SU-DHL-6 (cell line): ENCODE measurements around the gene MTHFSD.

Experiments used
- H2AFZ ChIP-seq: fragments of 200-600 bp; sonication (generic); 2 replicates; pipeline ENCODE4 v1.6.1; 2014; ENCODE audit warnings: low read depth, mild to moderate bottlenecking, moderate library complexity, mixed read lengths, antibody characterized with exemption, low read length; ENCODE audit not compliant: severe bottlenecking
- H3F3A ChIP-seq: fragments of 200-600 bp; shearing (Covaris generic); 2 replicates; pipeline ENCODE4 v1.6.0; 2016; ENCODE audit warnings: antibody characterized with exemption, mild to moderate bottlenecking; ENCODE audit not compliant: insufficient read depth
- H3K27ac ChIP-seq: fragments of 200-600 bp; sonication (generic); 2 replicates; pipeline ENCODE4 v1.5.1; 2016; ENCODE audit warnings: low read depth, mild to moderate bottlenecking, low read length, moderate library complexity, mixed read lengths
- H3K27me3 ChIP-seq: fragments of 200-600 bp; sonication (generic), shearing (Covaris generic); 2 replicates; pipeline ENCODE4 v1.6.0; 2014; ENCODE audit warnings: mild to moderate bottlenecking, low read length
- H3K36me3 ChIP-seq: fragments of 200-600 bp; sonication (generic); 2 replicates; pipeline ENCODE4 v1.6.1; 2014; ENCODE audit warnings: mild to moderate bottlenecking, low read length, mixed read lengths
- H3K4me2 ChIP-seq: fragments of 300-600, 200-600 bp; shearing (Covaris generic), sonication (generic); 2 replicates; pipeline ENCODE4 v1.6.0; 2014; ENCODE audit warnings: low read length, low read depth, mild to moderate bottlenecking; ENCODE audit not compliant: poor library complexity, severe bottlenecking
- H3K4me3 ChIP-seq: fragments of 200-600 bp; sonication (generic); 2 replicates; pipeline ENCODE4 v1.5.1; 2014; ENCODE audit warnings: antibody characterized with exemption, low read length, mild to moderate bottlenecking, mixed read lengths; ENCODE audit not compliant: insufficient read depth, poor library complexity, severe bottlenecking
- H3K79me2 ChIP-seq: fragments of 200-600 bp; sonication (generic); 2 replicates; pipeline ENCODE4 v1.6.1; 2014; ENCODE audit warnings: mild to moderate bottlenecking, low read length, moderate library complexity; ENCODE audit not compliant: insufficient read depth
- H3K9ac ChIP-seq: fragments of 200-600 bp; sonication (generic); 2 replicates; pipeline ENCODE4 v1.7.0; 2014; ENCODE audit warnings: mild to moderate bottlenecking, low read length
- H3K9me2 ChIP-seq: fragments of 200-600 bp; sonication (generic); replicated peaks from 2 replicates; pipeline ENCODE4 v1.6.1; 2014; ENCODE audit warnings: low read length; ENCODE audit not compliant: insufficient read depth
- H3K9me3 ChIP-seq: fragments of 200-600 bp; sonication (generic); 2 replicates; pipeline ENCODE4 v1.6.1; 2014; ENCODE audit warnings: low read length, mixed read lengths; ENCODE audit not compliant: insufficient read depth
- H4K20me1 ChIP-seq: fragments of 200-600 bp; sonication (generic); 2 replicates; pipeline ENCODE4 v1.6.1; 2014; ENCODE audit warnings: low read depth, mild to moderate bottlenecking, antibody characterized with exemption, low read length, moderate library complexity, mixed read lengths
- CTCF ChIP-seq: fragments of 200-600 bp; sonication (generic); IDR thresholded peaks from one replicate; pipeline ENCODE4 v1.5.1; 2017; ENCODE audit warnings: antibody characterized with exemption, mild to moderate bottlenecking, low read length, moderate library complexity; ENCODE audit not compliant: insufficient read depth, poor library complexity, severe bottlenecking
- EZH2phosphoT487 ChIP-seq: fragments of 200-600 bp; sonication (generic), shearing (Covaris generic); conservative IDR thresholded peaks from 2 replicates; pipeline ENCODE4 v1.6.1; 2018; ENCODE audit warnings: mild to moderate bottlenecking, antibody characterized with exemption, low read length, moderate library complexity, mixed read lengths

MTHFSD gene

GRCh38 chr16:86571530-86571915 lies 16.5 kb upstream of the MTHFSD start:
- H3K36me3 ChIP-seq, result no peaks in the 10 kb centered on the region
- H3K27ac ChIP-seq, result no peak overlapping the region
- no peak for TF ChIP-seq EZH2phosphoT487
- no peak for TF ChIP-seq CTCF
- H2AFZ ChIP-seq, result peak overlapping the region; percentile 52
- peak overlapping the region; percentile 34 for H3K9ac ChIP-seq
- H3K9me3 ChIP-seq, result no peaks in the 10 kb centered on the region
- no peaks in the 10 kb centered on the region for H3K27me3 ChIP-seq
- 0 out of 2 replicates have a peak, but pooled peaks cover 4% of the 10 kb centered on the region for H3F3A ChIP-seq
- H4K20me1 ChIP-seq, result no peaks in the 10 kb centered on the region
- no peaks in the 10 kb centered on the region for H3K79me2 ChIP-seq
- H3K4me3 ChIP-seq, result peak overlapping the region; percentile 22
- no peaks in the 10 kb centered on the region for H3K9me2 ChIP-seq
- peak overlapping the region; percentile 51 for H3K4me2 ChIP-seq

GRCh38 chr16:86570558-86571529 lies 15.8 kb upstream of the MTHFSD start:
- Histone ChIP-seq H3K4me2 (peak overlapping the region; percentile 51), H3K79me2 (no peaks in the 10 kb centered on the region), H4K20me1 (no peaks in the 10 kb centered on the region), H3K27me3 (no peaks in the 10 kb centered on the region), H3K9me2 (no peaks in the 10 kb centered on the region), H2AFZ (peak overlapping the region; percentile 52), H3K4me3 (peak overlapping the region; percentile 22), H3K9me3 (no peaks in the 10 kb centered on the region), H3F3A (0 out of 2 replicates have a peak, but pooled peaks cover 4% of the 10 kb centered on the region), H3K9ac (peak overlapping the region; percentile 34), H3K36me3 (no peaks in the 10 kb centered on the region), H3K27ac (peak overlapping the region; percentile 41; the same call in 1 of the 2 replicates)
- TF ChIP-seq EZH2phosphoT487 (no peak), CTCF (no peak)

GRCh38 chr16:86569701-86570447 lies 14.8 kb upstream of the MTHFSD start:
- Histone ChIP-seq H3K27ac (no peak overlapping the region), H2AFZ (no peak overlapping the region), H3K9me2 (no peaks in the 10 kb centered on the region), H3K36me3 (no peaks in the 10 kb centered on the region), H3K9me3 (no peaks in the 10 kb centered on the region), H3K79me2 (no peaks in the 10 kb centered on the region), H3K4me3 (no peak overlapping the region), H3K27me3 (no peaks in the 10 kb centered on the region), H3K4me2 (peak overlapping the region; percentile 51), H4K20me1 (no peaks in the 10 kb centered on the region), H3K9ac (no peak overlapping the region), H3F3A (0 out of 2 replicates have a peak, but pooled peaks cover 4% of the 10 kb centered on the region)
- no peak for TF ChIP-seq CTCF
- TF ChIP-seq EZH2phosphoT487, result no peak
